ENCODE measurements around the gene ERCC6L2. TPM values are rescaled to one million over a fixed set of nuclear protein-coding genes. Genes with fewer than 3 reads are reported as not detected.

Gene ERCC6L2
- total RNA-seq, 1 donor from 2014 or later: 77.6 TPM

DNA sequence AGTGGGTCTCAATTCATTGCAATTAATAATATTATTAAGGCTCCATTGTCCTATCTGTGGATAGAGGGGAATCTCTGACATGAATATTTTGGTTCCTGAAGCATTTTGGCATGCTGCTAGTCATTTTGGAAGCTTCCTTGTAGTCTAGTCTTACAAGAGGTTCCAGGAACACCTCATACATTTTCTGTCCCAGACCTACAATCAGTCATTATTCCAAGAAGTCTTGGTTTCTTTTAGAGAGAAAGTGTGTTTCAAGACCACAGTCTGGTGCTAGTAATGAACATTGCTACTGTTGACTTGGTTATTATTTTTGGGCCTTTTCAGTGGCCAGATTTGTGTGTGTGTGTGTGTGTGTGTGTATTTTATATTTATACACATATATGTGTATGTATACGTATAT lies 98.9 kb downstream of the ERCC6L2 start:
- Mint-ChIP-seq H3K4me3 (no peak overlapping the region), H3K27ac (no peak overlapping the region), H3K36me3 (peaks cover 22% of the 10 kb centered on the region), H3K9me3 (no peaks in the 10 kb centered on the region), H3K27me3 (ENCODE audit: insufficient read depth, low read depth) (no peaks in the 10 kb centered on the region), H3K4me1 (peaks cover 4% of the 10 kb centered on the region)
- no peak overlapping the region for H2AFZ ChIP-seq (replicated peaks)
- TF ChIP-seq EZH2phosphoT487 (IDR thresholded peaks at IDR 0.05) (no peak), EZH2 (IDR thresholded peaks at IDR 0.05) (no peak)
- TF ChIP-seq, protein P1, sequence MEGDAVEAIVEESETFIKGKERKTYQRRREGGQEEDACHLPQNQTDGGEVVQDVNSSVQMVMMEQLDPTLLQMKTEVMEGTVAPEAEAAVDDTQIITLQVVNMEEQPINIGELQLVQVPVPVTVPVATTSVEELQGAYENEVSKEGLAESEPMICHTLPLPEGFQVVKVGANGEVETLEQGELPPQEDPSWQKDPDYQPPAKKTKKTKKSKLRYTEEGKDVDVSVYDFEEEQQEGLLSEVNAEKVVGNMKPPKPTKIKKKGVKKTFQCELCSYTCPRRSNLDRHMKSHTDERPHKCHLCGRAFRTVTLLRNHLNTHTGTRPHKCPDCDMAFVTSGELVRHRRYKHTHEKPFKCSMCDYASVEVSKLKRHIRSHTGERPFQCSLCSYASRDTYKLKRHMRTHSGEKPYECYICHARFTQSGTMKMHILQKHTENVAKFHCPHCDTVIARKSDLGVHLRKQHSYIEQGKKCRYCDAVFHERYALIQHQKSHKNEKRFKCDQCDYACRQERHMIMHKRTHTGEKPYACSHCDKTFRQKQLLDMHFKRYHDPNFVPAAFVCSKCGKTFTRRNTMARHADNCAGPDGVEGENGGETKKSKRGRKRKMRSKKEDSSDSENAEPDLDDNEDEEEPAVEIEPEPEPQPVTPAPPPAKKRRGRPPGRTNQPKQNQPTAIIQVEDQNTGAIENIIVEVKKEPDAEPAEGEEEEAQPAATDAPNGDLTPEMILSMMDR (IDR thresholded peaks at IDR 0.05): no peak
- H3K4me2 ChIP-seq: no peak overlapping the region
- H3K9me3 ChIP-seq (ENCODE audit: low read depth): no peaks in the 10 kb centered on the region
- H3K27me3 ChIP-seq: no peaks in the 10 kb centered on the region
- H3K79me2 ChIP-seq (ENCODE audit: low read depth): no peaks in the 10 kb centered on the region
- no peaks in the 10 kb centered on the region for H4K20me1 ChIP-seq (ENCODE audit: low read depth)
- DNase-seq (ENCODE audit: low spot score): no peak
- no peak overlapping the region for H3K4me3 ChIP-seq
- no peak overlapping the region for H3K9ac ChIP-seq
- peaks cover 23% of the 10 kb centered on the region for H3K4me1 ChIP-seq
- peaks cover 16% of the 10 kb centered on the region for H3F3A ChIP-seq (ENCODE audit: low read depth)
- H3K36me3 ChIP-seq: peaks cover 3% of the 10 kb centered on the region
- H3K27ac ChIP-seq: no peak overlapping the region

- Histone ChIP-seq H3K4me1 (peaks cover 37% of the 10 kb centered on the region), H2AFZ (replicated peaks) (no peak overlapping the region), H3K4me3 (no peak overlapping the region), H3K4me2 (no peak overlapping the region), H3K9me3 (ENCODE audit: low read depth) (no peaks in the 10 kb centered on the region), H3K36me3 (peaks cover 3% of the 10 kb centered on the region), H3F3A (ENCODE audit: low read depth) (peaks cover 32% of the 10 kb centered on the region), H4K20me1 (ENCODE audit: low read depth) (peaks cover 10% of the 10 kb centered on the region), H3K79me2 (ENCODE audit: low read depth) (no peaks in the 10 kb centered on the region), H3K9ac (no peak overlapping the region), H3K27me3 (no peaks in the 10 kb centered on the region), H3K27ac (no peak overlapping the region)
- TF ChIP-seq EZH2 (IDR thresholded peaks at IDR 0.05) (no peak), EZH2phosphoT487 (IDR thresholded peaks at IDR 0.05) (no peak)
- TF ChIP-seq, protein P1 (IDR thresholded peaks at IDR 0.05): no peak
- Mint-ChIP-seq H3K4me1 (peaks cover 31% of the 10 kb centered on the region), H3K36me3 (peaks cover 16% of the 10 kb centered on the region), H3K27ac (no peak overlapping the region), H3K4me3 (no peak overlapping the region), H3K27me3 (ENCODE audit: insufficient read depth, low read depth) (no peaks in the 10 kb centered on the region), H3K9me3 (no peaks in the 10 kb centered on the region)
- no peak for DNase-seq (ENCODE audit: low spot score)
Measured at GRCh38 chr9:95977371-95977770, 101.9 kb downstream of the ERCC6L2 start.

DNA sequence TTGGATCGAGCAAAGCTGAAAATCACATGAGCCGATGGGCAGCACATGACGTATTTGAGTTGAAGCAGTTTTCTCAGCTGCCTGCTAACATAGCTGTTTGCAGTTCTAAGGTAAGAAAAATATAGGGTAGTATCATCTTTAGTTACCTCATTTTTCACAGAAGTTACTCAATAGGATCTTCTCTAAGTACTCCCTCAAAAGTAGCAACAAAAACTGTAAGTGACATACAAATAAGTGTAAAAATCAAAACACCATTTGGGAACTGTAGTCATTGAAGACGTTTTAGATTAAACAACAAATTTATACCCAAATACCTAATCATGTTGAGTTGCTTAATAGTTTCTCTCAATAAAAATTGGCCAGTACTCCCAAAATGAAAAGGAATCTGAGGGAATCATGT lies 102.6 kb downstream of the ERCC6L2 start:
- Histone ChIP-seq H3K9ac (no peak overlapping the region), H2AFZ (replicated peaks) (no peak overlapping the region), H3K36me3 (peaks cover 3% of the 10 kb centered on the region), H3K79me2 (ENCODE audit: low read depth) (no peaks in the 10 kb centered on the region), H3K4me1 (peaks cover 44% of the 10 kb centered on the region), H3K4me3 (no peak overlapping the region), H3F3A (ENCODE audit: low read depth) (peaks cover 32% of the 10 kb centered on the region), H3K9me3 (ENCODE audit: low read depth) (no peaks in the 10 kb centered on the region), H3K4me2 (no peak overlapping the region), H3K27ac (no peak overlapping the region), H4K20me1 (ENCODE audit: low read depth) (peaks cover 10% of the 10 kb centered on the region), H3K27me3 (no peaks in the 10 kb centered on the region)
- TF ChIP-seq EZH2phosphoT487 (IDR thresholded peaks at IDR 0.05): no peak
- TF ChIP-seq, protein P1 (IDR thresholded peaks at IDR 0.05): no peak
- no peak for TF ChIP-seq EZH2 (IDR thresholded peaks at IDR 0.05)
- Mint-ChIP-seq H3K36me3 (peaks cover 8% of the 10 kb centered on the region), H3K4me3 (no peak overlapping the region), H3K9me3 (no peaks in the 10 kb centered on the region), H3K27ac (no peak overlapping the region), H3K4me1 (peaks cover 37% of the 10 kb centered on the region), H3K27me3 (ENCODE audit: insufficient read depth, low read depth) (no peaks in the 10 kb centered on the region)
- no peak for DNase-seq (ENCODE audit: low spot score)

Measured in neural progenitor cell (in vitro differentiated cells).